ENCODE results near the gene KCNK13.
"Not testable (repeated sequence)": the region's sequence is repeated elsewhere in the genome, so short reads cannot be mapped to it uniquely, and the experiment has no call there.

KCNK13 gene

DNA sequence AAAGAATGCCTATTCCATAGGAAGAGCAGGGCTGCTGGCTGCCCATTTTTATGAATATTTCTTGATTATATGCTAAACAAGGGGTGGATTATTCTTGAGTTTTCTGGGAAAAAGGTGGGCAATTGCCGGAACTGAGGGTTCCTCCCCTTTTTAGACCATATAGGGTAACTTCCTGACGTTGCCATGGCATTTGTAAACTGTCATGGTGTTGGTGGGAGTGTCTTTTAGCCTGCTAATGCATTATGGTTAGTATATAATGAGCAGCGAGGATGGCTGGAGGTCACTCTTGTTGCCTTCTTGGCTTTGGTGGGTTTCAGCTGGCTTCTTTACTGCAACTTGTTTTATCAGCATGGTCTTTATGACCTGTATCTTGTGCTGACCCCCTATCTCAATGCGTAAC, 138.8 kb downstream of the KCNK13 start:
- not testable (repeated sequence) for DNase-seq

DNA sequence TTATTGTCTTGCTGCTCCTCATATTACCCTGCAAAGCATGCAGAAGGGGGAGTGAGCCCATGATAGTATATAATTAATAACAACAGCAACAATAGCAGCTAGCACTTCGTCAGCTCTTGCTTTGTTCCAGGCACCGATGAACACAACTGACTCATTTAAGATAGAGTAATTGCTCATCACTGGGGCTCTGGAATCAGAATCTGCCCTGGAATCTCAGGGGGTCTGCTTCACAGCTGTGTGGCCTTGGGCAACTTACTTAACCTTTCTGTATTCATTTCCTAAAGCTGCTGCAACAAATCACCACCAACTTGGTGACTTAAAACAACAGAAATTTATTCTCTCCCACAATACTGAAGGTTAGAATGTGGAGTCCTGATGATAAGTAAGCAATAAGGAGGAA, 139.6 kb downstream of the KCNK13 start:
- DNase-seq: no peak

DNA sequence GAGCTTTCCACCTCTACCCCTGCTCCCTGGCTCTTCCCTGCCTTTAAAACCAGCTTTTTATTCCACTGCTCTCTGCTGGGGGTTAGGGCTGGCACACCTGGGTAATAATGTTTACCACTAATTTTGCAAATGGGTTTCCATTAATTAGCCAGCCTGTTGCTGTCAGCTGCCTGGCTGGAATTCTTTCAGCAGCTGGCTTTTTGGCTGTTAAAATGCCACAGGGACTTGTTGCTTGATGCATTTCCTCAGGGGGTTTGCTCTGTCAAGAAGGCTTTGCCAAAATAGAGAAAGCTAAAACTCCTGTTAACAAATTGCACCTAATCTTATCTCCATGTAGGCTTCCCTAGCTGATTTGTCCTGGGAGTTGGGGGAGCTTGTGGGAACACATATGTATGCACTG, 142.7 kb downstream of the KCNK13 start:
- DNase-seq: peak; percentile 84

DNA sequence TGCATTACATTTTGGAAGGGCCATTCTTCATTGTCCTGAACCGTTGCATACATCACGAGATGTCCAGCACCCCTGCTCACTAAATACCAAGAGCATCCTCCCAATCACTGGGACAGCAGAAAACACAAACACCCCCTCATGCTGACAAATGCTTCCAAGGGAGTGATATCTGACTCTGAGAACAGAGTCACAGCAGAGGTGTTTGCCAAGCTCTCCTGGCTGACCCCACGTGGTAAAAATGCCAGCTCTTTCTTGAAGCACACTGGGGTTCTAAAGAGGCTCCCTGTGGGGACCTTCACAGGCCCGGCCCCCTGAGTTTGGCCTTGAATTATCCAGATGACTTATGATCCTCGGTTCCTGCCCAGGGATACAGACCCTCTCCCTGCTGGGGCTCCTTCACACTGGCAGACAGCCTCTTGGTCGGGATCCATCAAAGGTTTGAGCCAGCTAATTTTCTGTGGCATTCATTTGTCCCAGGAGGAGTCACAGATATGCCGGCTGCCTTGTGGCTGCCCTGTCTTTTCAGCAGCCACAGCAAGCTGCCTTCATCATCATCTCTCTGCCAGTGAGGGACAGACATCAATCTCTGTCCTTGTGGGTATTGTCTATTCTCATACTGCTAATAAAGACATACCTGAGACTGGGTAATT, 151.4 kb downstream of the KCNK13 start:
- DNase-seq: no peak

DNA sequence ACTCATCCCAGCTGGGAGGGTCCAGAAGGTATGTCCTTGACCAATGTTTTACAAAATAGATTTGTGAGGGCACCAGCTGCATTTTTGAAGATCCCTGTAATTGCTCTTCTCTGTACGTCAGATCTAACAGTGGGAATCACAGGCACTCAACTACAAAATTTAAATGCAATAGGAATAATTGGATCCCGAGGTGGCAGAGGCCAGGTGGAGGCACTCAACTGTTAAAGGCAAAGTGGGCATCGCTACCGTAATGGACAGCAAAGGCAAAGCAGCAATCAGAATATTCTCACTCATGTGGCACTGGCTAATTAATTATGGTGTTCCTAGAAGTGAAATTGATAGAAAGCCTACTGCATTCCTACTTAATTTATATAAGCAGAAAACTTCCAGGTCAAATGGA, 166.7 kb downstream of the KCNK13 start:
- no peak for DNase-seq

DNA sequence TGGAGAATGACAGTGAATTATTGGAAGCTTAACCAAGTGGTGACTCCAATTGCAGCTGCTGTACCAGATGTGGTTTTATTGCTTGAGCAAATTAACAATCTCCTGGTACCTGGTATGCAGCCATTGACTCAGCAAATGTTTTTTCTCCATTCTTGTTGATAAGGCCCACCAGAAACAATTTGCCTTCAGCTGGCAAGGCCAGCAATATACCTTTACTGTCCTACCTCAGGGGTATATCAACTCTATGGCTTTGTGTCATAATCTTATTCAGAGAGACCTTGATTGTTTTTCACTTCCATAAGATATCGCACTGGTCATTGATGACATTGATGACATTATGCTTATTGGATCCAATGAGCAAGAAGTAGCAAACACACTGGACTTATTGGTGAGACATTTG, 168.1 kb downstream of the KCNK13 start:
- DNase-seq: not testable (repeated sequence)

All from DMS 273 treated with DMSO at 0.1 percent for 48 hours (cell line).